GM19468 (cell line): Measurements from ENCODE around the gene NAPB.

Experiments
- ATAC-seq: cut with Tn5 transposase; IDR thresholded peaks from one replicate; pipeline ENCODE4 v1.9.1; 2021; ENCODE audit warnings: mild to moderate bottlenecking, moderate library complexity, moderate number of reproducible peaks; ENCODE audit not compliant: unreplicated experiment; ENCODE audit errors: extremely low read depth

The NAPB gene

GRCh38 chr20:23440004-23440403 is 18.7 kb upstream of the NAPB start:
- no peak for ATAC-seq

- ATAC-seq = no peak
Observed at GRCh38 chr20:23438661-23439060, 17.4 kb upstream of the NAPB start.

- ATAC-seq = no peak
Observed at GRCh38 chr20:23437126-23437899, 16.0 kb upstream of the NAPB start.

- ATAC-seq = no peak
Observed at GRCh38 chr20:23436681-23437080, 15.4 kb upstream of the NAPB start.

- no peak for ATAC-seq
Observed at GRCh38 chr20:23435626-23436539, 14.6 kb upstream of the NAPB start.

GRCh38 chr20:23434521-23435313 is 13.4 kb upstream of the NAPB start:
- ATAC-seq = no peak

- no peak for ATAC-seq
Observed at GRCh38 chr20:23433628-23434027, 12.3 kb upstream of the NAPB start.

GRCh38 chr20:23425129-23425528 is 3.8 kb upstream of the NAPB start:
- no peak for ATAC-seq

- ATAC-seq = no peak
Observed at GRCh38 chr20:23419995-23420901, 1.0 kb downstream of the NAPB start.

- ATAC-seq = no peak
Observed at GRCh38 chr20:23419657-23419994, 1.7 kb downstream of the NAPB start.

- ATAC-seq = no peak
Observed at GRCh38 chr20:23417861-23418260, 3.4 kb downstream of the NAPB start.

- no peak for ATAC-seq
Observed at GRCh38 chr20:23415959-23416583, 5.2 kb downstream of the NAPB start.

GRCh38 chr20:23415555-23415954 is 5.7 kb downstream of the NAPB start:
- no peak for ATAC-seq

GRCh38 chr20:23414526-23415188 is 6.6 kb downstream of the NAPB start:
- ATAC-seq = no peak

GRCh38 chr20:23413862-23414422 is 7.3 kb downstream of the NAPB start:
- ATAC-seq = no peak

- ATAC-seq = no peak
Observed at GRCh38 chr20:23412026-23412425, 9.3 kb downstream of the NAPB start.

GRCh38 chr20:23410916-23411695 is 10.2 kb downstream of the NAPB start:
- ATAC-seq = no peak

- no peak for ATAC-seq
Observed at GRCh38 chr20:23409800-23410199, 11.5 kb downstream of the NAPB start.
